K562 (cell line): ENCODE results near the gene SULT1C4. TPM values are rescaled to one million over a fixed set of nuclear protein-coding genes. Genes with fewer than 3 reads are reported as not detected.
A peak's percentile ranks its signal among the peaks of the same experiment; 100 is the strongest.

Experiments
- ATF7 ChIP-seq: fragments of 450-650 bp; IDR thresholded peaks from 2 replicates; pipeline ENCODE4 v1.7.1; 2014; ENCODE audit warnings: mild to moderate bottlenecking, moderate library complexity
- CBFB ChIP-seq: sonication (generic); formaldehyde crosslinking; IDR thresholded peaks from 2 replicates; pipeline ENCODE4 v1.4.0; 2020; ENCODE audit warnings: mild to moderate bottlenecking, missing genetic modification reagents
- CBX5 ChIP-seq: IDR thresholded peaks from 2 replicates; pipeline ENCODE4 v1.6.1; 2014; ENCODE audit warnings: low read depth, borderline replicate concordance
- FOXA1 ChIP-seq: fragments of 450-650 bp; IDR thresholded peaks from 2 replicates; pipeline ENCODE4 v1.6.1; 2016; ENCODE audit warnings: mild to moderate bottlenecking, borderline replicate concordance
- HDAC2 ChIP-seq: fragments of 450-650 bp; IDR thresholded peaks from 2 replicates; pipeline ENCODE4 v1.6.1; 2016; ENCODE audit warnings: mild to moderate bottlenecking
- HDGF ChIP-seq: fragments of 450-650 bp; IDR thresholded peaks from 2 replicates; pipeline ENCODE4 v1.6.1; 2016
- MCM7 ChIP-seq, 2 experiments: fragments of 450-650 bp; IDR thresholded peaks; 2 replicates each; pipeline ENCODE4 v1.6.1; 2016 to 2018
- NR2C1 ChIP-seq, 2 experiments: fragments of 450-650 bp; IDR thresholded peaks; 2 replicates each; pipeline ENCODE4 v1.6.1; 2017; ENCODE audit warnings: mild to moderate bottlenecking in 2 of 2, antibody characterized with exemption in 1 of 2, inconsistent platforms in 1 of 2, missing compliant biosample characterization in 1 of 2, missing genetic modification characterization in 1 of 2
- SMAD4 ChIP-seq: fragments of 250-450 bp; sonication (Bioruptor Pico); conservative IDR thresholded peaks from 2 replicates; pipeline ENCODE4 v1.8.0; 2021; ENCODE audit warnings: inconsistent platforms, mild to moderate bottlenecking, moderate library complexity
- SMC3 ChIP-seq: conservative IDR thresholded peaks from 2 replicates; pipeline ENCODE4 v1.6.1; 2011; ENCODE audit warnings: low read depth, low read length, improper control_type of control experiment; ENCODE audit not compliant: insufficient read depth
- THAP7 ChIP-seq: fragments of 250-450 bp; sonication (Bioruptor Pico); IDR thresholded peaks from 2 replicates; pipeline ENCODE4 v1.5.0; 2021
- TRIM24 ChIP-seq, 2 experiments: fragments of 450-650 bp; IDR thresholded peaks; 2 replicates each; pipeline ENCODE4 v1.6.1; 2016
- ZFP1 ChIP-seq: fragments of 450-650 bp; formaldehyde crosslinking; IDR thresholded peaks from 2 replicates; pipeline ENCODE4 v1.4.0; 2020; ENCODE audit warnings: mild to moderate bottlenecking, mixed read lengths
- ZKSCAN8 ChIP-seq: fragments of 200-800 bp; sonication (Bioruptor generic); IDR thresholded peaks from 2 replicates; pipeline ENCODE4 v1.6.1; 2016; ENCODE audit warnings: missing genetic modification characterization, missing compliant biosample characterization
- ZNF583 ChIP-seq: fragments of 250-450 bp; sonication (Bioruptor Pico); IDR thresholded peaks from 2 replicates; pipeline ENCODE4 v1.4.0; 2020
- polyA plus RNA-seq, 8 experiments: library from polyadenylated mRNA; depleted of rRNA in 4 of 8; stranded (reverse) in 5 of 8; unstranded in 3 of 8; fragments of >200 nt; fragmentation: Nextera tagmentation in 2 of 8; fragmentation: Illumina TruSeq in 1 of 8; extraction: Ambion mirVana in 2 of 8; extraction: Trizol in 1 of 8; gene quantifications; 2 replicates each; pipeline versions ENCODE4 v1.2.1 to v1.2.3, GENCODE V29; 2011 to 2014; ENCODE audit warnings: inconsistent platforms in 1 of 8, missing spikeins in 1 of 8
- total RNA-seq, 7 experiments: library from RNA; depleted of rRNA in 6 of 7; stranded (reverse); fragments of >200 nt in 6 of 7; fragmentation: Illumina TruSeq in 2 of 7; extraction: Trizol in 2 of 7; gene quantifications; 2 replicates each; pipeline versions ENCODE4 v1.2.1 to v1.2.3, GENCODE V29; 2011 to 2021; ENCODE audit warnings: low replicate concordance in 1 of 7
- TF ChIP-seq, protein P1 (sequence below): fragments of 250-450 bp; sonication (Bioruptor Pico); IDR thresholded peaks from 2 replicates; pipeline ENCODE4 v1.6.1; 2021; ENCODE audit warnings: mild to moderate bottlenecking
- TF ChIP-seq, protein P2 (sequence below), 2 experiments: fragments of 450-650 bp; conservative IDR thresholded peaks; 2 replicates each; pipeline ENCODE4 v1.6.1; 2017; ENCODE audit warnings: mild to moderate bottlenecking in 2 of 2, moderate library complexity in 2 of 2
- TF ChIP-seq, protein P3 (sequence below): sonication (generic); formaldehyde crosslinking; IDR thresholded peaks from 2 replicates; pipeline ENCODE4 v1.8.1; 2023; ENCODE audit warnings: missing genetic modification reagents, mild to moderate bottlenecking, borderline replicate concordance
- TF ChIP-seq, protein P4 (sequence below): fragments of 250-450 bp; sonication (Bioruptor Pico); IDR thresholded peaks from 2 replicates; pipeline ENCODE4 v1.8.0; 2022; ENCODE audit warnings: inconsistent platforms

The SULT1C4 gene
- total and polyA plus RNA-seq, 9 of the 15 experiments (the other 6 are each of a cell fraction or from before 2014, with no cell fraction given), result 0.04 to 0.14 (median 0.09) TPM; not detected in 5

DNA sequence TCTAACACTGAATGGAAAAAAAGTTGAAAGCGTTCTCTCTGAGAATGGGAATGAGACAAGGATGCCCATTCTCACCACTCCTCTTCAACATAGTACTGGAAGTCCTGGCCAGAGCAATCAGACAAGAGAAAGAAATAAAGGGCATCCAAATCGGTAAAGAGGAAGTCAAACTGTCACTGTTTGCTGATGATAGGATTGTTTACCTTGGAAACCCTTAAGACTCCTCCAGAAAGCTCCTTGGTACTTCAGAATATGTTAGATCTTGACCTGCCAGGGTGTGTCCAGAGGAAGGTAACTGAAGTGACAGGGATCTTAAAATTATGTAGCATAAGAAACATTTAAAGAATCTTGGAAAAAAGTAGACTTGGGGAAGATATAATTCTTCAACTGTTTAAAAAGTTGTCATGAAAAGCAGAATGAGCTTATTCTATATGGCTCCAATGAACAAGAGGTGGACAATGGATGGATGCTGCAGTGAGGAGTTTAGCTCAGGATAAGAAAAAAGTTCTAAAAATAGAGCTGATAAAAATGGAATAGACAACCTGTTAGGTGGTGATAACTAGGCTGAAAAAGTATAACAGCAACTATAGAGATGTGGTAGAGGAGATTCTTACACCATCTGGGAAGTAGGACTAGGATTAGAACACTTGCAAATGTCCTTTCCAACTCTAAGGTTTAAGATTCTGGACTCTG is 16.8 kb upstream of the SULT1C4 start (continued):
- TF ChIP-seq, protein P1, sequence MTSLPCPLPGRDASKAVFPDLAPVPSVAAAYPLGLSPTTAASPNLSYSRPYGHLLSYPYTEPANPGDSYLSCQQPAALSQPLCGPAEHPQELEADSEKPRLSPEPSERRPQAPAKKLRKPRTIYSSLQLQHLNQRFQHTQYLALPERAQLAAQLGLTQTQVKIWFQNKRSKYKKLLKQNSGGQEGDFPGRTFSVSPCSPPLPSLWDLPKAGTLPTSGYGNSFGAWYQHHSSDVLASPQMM, result no peak
- no peak for TF ChIP-seq CBFB
- no peak for TF ChIP-seq ZFP1
- TF ChIP-seq, protein P2, sequence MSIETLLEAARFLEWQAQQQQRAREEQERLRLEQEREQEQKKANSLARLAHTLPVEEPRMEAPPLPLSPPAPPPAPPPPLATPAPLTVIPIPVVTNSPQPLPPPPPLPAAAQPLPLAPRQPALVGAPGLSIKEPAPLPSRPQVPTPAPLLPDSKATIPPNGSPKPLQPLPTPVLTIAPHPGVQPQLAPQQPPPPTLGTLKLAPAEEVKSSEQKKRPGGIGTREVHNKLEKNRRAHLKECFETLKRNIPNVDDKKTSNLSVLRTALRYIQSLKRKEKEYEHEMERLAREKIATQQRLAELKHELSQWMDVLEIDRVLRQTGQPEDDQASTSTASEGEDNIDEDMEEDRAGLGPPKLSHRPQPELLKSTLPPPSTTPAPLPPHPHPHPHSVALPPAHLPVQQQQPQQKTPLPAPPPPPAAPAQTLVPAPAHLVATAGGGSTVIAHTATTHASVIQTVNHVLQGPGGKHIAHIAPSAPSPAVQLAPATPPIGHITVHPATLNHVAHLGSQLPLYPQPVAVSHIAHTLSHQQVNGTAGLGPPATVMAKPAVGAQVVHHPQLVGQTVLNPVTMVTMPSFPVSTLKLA (conservative IDR thresholded peaks at IDR 0.05), result no peak
- TF ChIP-seq THAP7 (CRISPR knock-in tag), result no peak
- peak in 1 of 2 experiments; percentile 42; a peak in 2 of 4 replicates for TF ChIP-seq TRIM24 (IDR thresholded peaks at IDR 0.05)
- TF ChIP-seq, protein P3, sequence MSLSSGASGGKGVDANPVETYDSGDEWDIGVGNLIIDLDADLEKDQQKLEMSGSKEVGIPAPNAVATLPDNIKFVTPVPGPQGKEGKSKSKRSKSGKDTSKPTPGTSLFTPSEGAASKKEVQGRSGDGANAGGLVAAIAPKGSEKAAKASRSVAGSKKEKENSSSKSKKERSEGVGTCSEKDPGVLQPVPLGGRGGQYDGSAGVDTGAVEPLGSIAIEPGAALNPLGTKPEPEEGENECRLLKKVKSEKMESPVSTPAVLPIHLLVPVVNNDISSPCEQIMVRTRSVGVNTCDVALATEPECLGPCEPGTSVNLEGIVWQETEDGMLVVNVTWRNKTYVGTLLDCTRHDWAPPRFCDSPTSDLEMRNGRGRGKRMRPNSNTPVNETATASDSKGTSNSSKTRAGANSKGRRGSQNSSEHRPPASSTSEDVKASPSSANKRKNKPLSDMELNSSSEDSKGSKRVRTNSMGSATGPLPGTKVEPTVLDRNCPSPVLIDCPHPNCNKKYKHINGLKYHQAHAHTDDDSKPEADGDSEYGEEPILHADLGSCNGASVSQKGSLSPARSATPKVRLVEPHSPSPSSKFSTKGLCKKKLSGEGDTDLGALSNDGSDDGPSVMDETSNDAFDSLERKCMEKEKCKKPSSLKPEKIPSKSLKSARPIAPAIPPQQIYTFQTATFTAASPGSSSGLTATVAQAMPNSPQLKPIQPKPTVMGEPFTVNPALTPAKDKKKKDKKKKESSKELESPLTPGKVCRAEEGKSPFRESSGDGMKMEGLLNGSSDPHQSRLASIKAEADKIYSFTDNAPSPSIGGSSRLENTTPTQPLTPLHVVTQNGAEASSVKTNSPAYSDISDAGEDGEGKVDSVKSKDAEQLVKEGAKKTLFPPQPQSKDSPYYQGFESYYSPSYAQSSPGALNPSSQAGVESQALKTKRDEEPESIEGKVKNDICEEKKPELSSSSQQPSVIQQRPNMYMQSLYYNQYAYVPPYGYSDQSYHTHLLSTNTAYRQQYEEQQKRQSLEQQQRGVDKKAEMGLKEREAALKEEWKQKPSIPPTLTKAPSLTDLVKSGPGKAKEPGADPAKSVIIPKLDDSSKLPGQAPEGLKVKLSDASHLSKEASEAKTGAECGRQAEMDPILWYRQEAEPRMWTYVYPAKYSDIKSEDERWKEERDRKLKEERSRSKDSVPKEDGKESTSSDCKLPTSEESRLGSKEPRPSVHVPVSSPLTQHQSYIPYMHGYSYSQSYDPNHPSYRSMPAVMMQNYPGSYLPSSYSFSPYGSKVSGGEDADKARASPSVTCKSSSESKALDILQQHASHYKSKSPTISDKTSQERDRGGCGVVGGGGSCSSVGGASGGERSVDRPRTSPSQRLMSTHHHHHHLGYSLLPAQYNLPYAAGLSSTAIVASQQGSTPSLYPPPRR (CRISPR knock-in tag), result no peak
- no peak for TF ChIP-seq ZKSCAN8 (CRISPR knock-in tag)
- TF ChIP-seq NR2C1 (IDR thresholded peaks at IDR 0.05), result no peak
- no peak for TF ChIP-seq NR2C1 (tag; IDR thresholded peaks at IDR 0.05)
- TF ChIP-seq FOXA1, result no peak
- 0 out of 2 replicates have a peak, but pooled peaks have one; percentile 28 for TF ChIP-seq SMAD4 (CRISPR knock-in tag)
- TF ChIP-seq CBX5, result no peak
- no peak for TF ChIP-seq ATF7
- no peak for TF ChIP-seq MCM7 (IDR thresholded peaks at IDR 0.05)
- TF ChIP-seq ZNF583 (CRISPR knock-in tag), result no peak
- TF ChIP-seq SMC3, result no peak
- TF ChIP-seq, protein P4, sequence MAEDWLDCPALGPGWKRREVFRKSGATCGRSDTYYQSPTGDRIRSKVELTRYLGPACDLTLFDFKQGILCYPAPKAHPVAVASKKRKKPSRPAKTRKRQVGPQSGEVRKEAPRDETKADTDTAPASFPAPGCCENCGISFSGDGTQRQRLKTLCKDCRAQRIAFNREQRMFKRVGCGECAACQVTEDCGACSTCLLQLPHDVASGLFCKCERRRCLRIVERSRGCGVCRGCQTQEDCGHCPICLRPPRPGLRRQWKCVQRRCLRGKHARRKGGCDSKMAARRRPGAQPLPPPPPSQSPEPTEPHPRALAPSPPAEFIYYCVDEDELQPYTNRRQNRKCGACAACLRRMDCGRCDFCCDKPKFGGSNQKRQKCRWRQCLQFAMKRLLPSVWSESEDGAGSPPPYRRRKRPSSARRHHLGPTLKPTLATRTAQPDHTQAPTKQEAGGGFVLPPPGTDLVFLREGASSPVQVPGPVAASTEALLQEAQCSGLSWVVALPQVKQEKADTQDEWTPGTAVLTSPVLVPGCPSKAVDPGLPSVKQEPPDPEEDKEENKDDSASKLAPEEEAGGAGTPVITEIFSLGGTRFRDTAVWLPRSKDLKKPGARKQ, result no peak
- TF ChIP-seq HDAC2, result no peak
- TF ChIP-seq HDGF, result no peak
